Eye (tissue), 1 donor: ENCODE measurements around the gene SLC26A9.
"Not testable (repeated sequence)": the region's sequence is repeated elsewhere in the genome, so short reads cannot be mapped to it uniquely, and the experiment has no call there.

ENCODE experiments used
- DNase-seq: peaks from one replicate; pipeline ENCODE4 v3.0.0-alpha.2; 2015

SLC26A9 gene

GRCh38 chr1:205924460-205924790 is 18.8 kb downstream of the SLC26A9 start:
- DNase-seq = no peak

DNA sequence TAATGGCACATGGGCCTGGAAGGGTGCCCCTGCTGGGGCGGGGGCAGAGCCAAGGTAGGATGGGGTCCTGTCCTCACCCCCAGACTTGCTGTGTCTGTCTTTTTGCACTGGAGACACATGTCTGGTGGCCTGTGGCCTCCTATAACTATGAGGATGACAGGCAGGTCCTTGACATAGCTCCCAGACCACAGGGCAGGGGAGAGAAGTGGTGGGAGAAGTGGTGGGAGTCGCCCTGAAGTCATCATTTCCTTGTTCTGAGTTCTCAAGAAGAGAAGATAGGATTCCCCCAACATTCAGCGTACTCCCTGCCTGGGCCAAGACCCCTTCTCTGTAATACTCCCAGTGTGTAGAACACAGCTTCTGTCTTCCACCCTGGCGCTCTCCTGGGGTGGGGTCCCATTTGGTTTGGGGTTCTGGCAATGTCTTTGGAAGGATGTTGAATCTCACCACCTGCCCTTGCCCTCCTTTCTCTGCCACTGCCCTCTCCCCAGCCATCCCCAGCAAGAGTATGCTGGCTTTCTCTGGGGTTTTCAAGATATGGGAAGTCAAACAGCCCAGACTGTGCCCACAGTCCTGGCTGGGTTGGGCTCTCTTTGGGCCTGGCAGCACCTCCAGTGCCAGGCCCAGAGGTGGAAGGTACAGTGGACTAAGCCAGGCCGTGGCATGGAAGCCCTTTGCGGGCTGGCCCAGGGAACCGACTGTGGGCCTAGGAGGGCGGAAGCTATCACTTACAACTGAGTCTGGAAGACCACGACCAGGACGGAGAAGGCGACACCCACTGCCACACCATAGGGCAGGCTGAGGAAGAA is 19.4 kb downstream of the SLC26A9 start:
- no peak for DNase-seq

- no peak for DNase-seq
Measured at GRCh38 chr1:205922806-205923205, 20.4 kb downstream of the SLC26A9 start.

- DNase-seq = no peak
Measured at GRCh38 chr1:205922314-205922713, 20.9 kb downstream of the SLC26A9 start.

DNA sequence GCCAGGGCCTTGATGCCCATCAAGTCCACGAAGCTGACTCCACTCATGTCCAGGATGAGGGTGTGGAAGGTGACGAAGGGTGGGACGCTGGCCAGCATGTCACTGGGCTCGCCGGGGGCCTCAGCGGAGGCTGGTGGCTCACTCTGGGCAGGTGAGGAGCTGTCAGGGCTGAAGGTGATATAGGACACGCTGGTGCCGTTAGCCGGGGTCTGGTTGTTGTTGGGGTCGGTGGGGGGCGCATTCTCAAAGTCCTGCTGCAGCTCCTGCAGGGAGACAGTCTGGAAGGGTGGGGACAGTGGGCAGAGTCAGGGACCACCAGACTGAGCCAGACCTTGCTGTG is 21.7 kb downstream of the SLC26A9 start:
- DNase-seq = no peak

GRCh38 chr1:205920861-205921569 is 22.2 kb downstream of the SLC26A9 start:
- no peak for DNase-seq

GRCh38 chr1:205920159-205920558 is 23.1 kb downstream of the SLC26A9 start:
- DNase-seq = no peak

- peak; percentile 91 for DNase-seq
Measured at GRCh38 chr1:205918955-205919746, 24.1 kb downstream of the SLC26A9 start.

DNA sequence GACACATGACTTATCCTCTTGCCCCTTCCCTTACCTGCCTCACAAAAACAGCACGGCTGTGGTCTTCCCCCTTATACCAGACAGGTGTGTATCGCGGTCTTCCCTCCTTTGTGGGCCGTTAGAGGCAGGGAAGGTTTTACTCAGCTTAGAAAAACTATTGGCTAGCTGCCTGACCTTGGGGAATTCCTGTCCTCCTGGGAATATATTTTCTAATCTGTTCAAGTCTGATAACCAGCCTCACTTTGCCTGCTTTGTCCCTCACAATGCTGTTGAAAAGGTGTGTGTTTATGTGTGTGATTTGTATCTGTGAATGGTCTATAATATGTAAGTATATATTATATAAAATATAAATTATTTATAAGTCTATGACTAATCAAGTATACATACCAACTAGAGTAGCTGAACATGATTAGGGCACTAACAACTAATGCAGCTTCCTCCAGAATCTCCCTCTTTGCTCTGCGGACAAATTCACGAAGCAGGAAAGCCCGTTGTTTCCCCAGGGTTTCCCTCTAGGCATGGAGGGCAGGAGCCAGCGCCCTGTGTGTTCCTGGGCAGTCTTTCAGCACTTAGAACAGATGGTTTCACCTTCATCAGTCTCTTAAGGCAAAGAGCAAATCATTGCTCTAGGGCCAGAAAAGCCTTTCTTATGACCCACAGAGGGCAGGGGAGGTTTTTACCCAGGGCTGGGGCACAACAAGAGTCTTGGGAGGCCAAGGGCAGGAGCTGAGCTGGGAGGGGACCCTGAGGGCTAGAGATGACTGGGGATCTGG is 25.6 kb downstream of the SLC26A9 start:
- DNase-seq = no peak

DNA sequence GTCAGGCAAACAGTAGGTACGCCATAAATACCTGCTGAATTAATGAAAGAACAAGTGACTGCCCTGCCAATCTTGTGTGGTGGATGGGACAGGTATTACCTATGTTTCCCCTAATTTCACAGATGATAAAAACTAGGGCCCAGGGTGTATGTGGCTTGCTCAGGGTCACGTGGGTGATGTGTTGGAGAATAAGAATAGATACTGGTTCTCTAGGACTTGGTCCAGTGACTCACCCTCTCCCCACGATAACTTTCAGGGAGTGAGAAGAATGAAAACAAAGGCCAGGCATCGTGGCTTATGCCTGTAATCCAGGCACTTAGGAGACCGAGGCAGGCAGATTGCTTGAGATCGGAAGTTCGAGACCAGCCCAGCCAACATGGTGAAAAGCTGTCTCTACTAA is 26.7 kb downstream of the SLC26A9 start:
- no peak for DNase-seq

DNA sequence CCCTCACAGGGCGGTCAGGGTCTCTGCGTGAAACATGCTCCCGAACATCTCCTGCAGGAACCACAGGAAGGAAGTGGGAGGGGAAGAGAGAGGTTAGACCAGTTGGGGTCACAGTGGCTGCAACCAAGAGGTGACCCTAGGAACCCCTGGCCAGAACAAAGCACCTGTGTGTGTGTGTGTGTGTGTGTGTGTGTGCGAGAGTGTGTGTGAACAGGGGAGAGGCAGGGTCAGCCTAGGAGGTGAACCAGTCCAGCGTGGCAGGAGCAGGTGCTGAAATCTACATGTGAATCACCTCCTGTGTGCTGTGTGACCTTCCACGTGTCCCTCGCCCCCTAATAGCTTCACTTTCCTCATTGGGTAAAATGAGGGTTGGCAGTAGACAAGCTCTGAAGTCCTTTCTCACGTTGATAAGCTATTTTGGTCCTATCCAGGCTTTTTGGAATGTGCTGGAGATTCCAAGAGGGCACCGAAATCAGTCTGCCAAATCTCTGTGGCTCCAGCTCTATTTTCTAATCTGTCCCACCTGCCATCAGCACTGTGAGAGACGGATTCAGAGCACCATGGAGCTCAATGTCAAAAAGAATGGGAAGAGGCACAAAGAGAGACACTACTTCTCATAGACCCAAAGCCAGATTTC is 27.8 kb downstream of the SLC26A9 start:
- DNase-seq = no peak

GRCh38 chr1:205914730-205915129 is 28.5 kb downstream of the SLC26A9 start:
- no peak for DNase-seq

DNA sequence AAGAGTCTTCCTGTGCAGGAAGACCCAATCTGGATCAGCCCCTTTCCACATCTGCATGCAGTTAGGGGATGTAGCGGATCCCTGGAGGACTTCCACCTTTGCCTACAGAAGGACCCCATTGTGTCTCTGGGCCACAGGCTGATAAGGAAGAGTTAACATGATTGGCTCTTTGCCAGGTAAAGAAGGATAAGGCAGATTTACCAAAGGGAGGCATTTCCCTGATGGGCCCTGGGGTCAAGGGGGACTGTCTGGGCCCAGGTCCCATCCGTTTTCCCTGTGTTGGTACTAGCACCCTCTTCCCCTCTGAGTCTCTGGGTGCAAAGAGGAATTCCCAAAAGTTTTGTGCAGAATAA is 29.1 kb downstream of the SLC26A9 start:
- no peak for DNase-seq

DNA sequence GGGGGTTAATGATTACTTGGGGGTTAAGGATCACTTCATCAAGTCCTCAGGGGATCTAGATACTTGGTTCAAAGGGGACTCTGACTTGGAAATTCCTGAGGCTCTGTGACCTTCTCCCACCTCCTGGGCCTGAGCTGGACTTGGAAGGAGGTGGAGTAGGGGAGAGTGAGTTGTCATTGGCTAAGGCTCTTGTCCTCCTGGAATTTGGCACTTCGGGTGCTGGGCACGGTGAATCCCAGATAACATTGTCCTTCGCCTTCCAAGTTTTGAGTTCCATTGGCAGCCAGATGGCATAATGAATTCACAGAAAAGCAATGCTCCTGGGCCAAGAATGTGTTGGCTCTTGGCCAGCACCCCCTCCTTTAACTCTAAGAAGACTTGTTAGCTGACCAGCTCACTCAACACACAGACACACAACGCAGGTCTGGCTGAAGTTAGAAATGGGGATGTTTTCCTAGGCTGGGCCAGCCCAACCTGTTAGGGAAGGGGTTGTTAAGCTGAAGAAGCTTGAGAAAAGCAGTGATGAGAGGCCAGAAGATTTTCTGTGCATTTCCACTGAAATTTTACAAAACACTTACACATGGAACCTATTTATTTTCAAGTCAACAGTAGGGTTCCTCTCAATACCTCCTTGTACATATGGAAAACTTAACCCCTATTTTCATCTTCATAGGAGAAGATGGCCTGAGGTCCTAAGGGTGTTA is 29.7 kb downstream of the SLC26A9 start:
- peak; percentile 53 for DNase-seq

DNA sequence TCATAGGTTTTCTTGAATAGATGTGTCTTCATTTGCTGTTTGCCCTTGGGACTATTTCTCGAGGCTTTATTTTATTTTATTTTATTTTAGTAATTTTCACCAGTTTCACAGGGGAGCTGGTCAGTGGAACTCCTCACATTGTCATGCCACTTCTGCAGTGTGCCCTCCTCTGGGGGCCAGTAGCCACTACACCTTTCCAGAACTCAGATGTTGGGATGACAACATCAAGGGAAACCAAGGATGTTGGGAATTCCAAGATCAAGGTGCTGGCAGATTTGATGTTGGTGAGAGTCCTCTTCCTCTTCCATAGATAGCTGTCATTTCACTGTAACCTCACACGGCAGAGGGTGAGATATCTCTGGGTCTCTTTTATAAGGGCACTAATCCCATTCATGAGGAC is 35.5 kb downstream of the SLC26A9 start:
- DNase-seq = no peak

DNA sequence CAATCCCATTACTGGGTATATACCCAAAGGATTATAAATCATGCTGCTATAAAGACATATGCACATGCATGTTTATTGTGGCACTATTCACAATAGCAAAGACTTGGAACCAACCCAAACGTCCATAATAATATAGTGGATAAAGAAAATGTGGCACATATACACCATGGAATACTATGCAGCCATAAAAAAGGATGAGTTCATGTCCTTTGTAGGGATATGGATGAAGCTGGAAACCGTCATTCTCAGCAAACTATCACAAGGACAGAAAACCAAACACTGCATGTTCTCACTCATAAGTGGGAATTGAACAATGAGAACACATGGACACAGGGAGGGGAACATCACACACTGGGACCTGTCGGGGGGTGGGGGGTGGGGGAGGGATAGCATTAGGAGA is 38.2 kb downstream of the SLC26A9 start:
- DNase-seq = not testable (repeated sequence)

- no peak for DNase-seq
Measured at GRCh38 chr1:205896351-205896750, 46.9 kb downstream of the SLC26A9 start.

- DNase-seq = not testable (repeated sequence)
Measured at GRCh38 chr1:205894119-205894518, 49.1 kb downstream of the SLC26A9 start.

GRCh38 chr1:205892175-205892574 is 51.1 kb downstream of the SLC26A9 start:
- DNase-seq = not testable (repeated sequence)

- DNase-seq = not testable (repeated sequence)
Measured at GRCh38 chr1:205891481-205891880, 51.8 kb downstream of the SLC26A9 start.

DNA sequence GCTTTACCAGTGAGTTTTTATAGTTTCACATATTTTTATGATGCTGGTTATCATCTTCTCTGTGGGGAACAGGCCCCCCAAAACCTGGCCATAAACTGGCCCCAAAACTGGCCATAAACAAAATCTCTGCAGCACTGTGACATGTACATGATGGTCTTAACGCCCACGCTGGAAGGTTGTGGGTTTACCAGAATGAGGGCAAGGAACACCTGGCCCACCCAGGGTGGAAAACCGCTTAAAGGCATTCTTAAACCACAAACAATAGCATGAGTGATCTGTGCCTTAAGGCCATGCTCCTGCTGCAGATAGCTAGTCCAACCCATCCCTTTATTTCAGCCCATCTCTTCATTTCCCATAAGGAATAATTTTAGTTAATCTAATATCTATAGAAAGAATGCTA is 52.6 kb downstream of the SLC26A9 start:
- DNase-seq = not testable (repeated sequence)

GRCh38 chr1:205889706-205890105 is 53.5 kb downstream of the SLC26A9 start:
- not testable (repeated sequence) for DNase-seq
